Measurements from ENCODE around the gene HOXB9.
A peak's percentile ranks its signal among the peaks of the same experiment; 100 is the strongest.

Gene HOXB9

GRCh38 chr17:48590607-48591161 lies 35.5 kb downstream of the HOXB9 start:
- H3K27ac ChIP-seq (ENCODE audit: low read depth in 2 of 2, low read length in 2 of 2), result peak overlapping the region; percentile 75 to 87
- H3K27me3 ChIP-seq (ENCODE audit: control insufficient read depth in 2 of 2, insufficient read depth in 2 of 2, low read length in 2 of 2), result no peaks in the 10 kb centered on the region
- peaks cover 10 to 18% of the 10 kb centered on the region in 2 donors for H3K36me3 ChIP-seq (ENCODE audit: control insufficient read depth in 2 of 2, insufficient read depth in 2 of 2, low read length in 2 of 2)

GRCh38 chr17:48589831-48590606 lies 36.1 kb downstream of the HOXB9 start, which contains the start of gene HOXB3:
HOXB3 (minus strand) TSS chr17:48590241; CDS start chr17:48552474, 37,767 bp downstream.
- Histone ChIP-seq H3K4me3 (ENCODE audit: low read length in 2 of 2) (peak within 1 kb of the TSS; percentile 40 to 53), H3K36me3 (ENCODE audit: control insufficient read depth in 2 of 2, insufficient read depth in 2 of 2, low read length in 2 of 2) (peaks cover 3 to 13% of the 10 kb centered on the region in 2 donors), H3K9me3 (ENCODE audit: control insufficient read depth in 2 of 2, low read length in 2 of 2) (no peaks in the 10 kb centered on the region), H3K4me1 (ENCODE audit: control insufficient read depth in 2 of 2, insufficient read depth in 2 of 2, low read length in 2 of 2) (peaks cover 19 to 43% of the 10 kb centered on the region in 2 donors), H3K9ac (ENCODE audit: low read depth in 1 of 2, low read length in 2 of 2) (peak within 1 kb of the TSS; percentile 42 to 54), H3K27ac (ENCODE audit: low read depth in 2 of 2, low read length in 2 of 2) (peak within 1 kb of the TSS; percentile 75 to 87), H3K27me3 (ENCODE audit: control insufficient read depth in 2 of 2, insufficient read depth in 2 of 2, low read length in 2 of 2) (no peaks in the 10 kb centered on the region)

More at GRCh38 chr17:48590607-48591161, 35.5 kb downstream of the HOXB9 start:
- H3K9ac ChIP-seq (ENCODE audit: low read depth in 1 of 2, low read length in 2 of 2), result peak overlapping the region; percentile 38 to 54
- H3K4me3 ChIP-seq (ENCODE audit: low read length in 2 of 2), result peak overlapping the region; percentile 7 to 53
- peaks cover 18 to 38% of the 10 kb centered on the region in 2 donors for H3K4me1 ChIP-seq (ENCODE audit: control insufficient read depth in 2 of 2, insufficient read depth in 2 of 2, low read length in 2 of 2)
- no peaks in the 10 kb centered on the region for H3K9me3 ChIP-seq (ENCODE audit: control insufficient read depth in 2 of 2, low read length in 2 of 2)

DNA sequence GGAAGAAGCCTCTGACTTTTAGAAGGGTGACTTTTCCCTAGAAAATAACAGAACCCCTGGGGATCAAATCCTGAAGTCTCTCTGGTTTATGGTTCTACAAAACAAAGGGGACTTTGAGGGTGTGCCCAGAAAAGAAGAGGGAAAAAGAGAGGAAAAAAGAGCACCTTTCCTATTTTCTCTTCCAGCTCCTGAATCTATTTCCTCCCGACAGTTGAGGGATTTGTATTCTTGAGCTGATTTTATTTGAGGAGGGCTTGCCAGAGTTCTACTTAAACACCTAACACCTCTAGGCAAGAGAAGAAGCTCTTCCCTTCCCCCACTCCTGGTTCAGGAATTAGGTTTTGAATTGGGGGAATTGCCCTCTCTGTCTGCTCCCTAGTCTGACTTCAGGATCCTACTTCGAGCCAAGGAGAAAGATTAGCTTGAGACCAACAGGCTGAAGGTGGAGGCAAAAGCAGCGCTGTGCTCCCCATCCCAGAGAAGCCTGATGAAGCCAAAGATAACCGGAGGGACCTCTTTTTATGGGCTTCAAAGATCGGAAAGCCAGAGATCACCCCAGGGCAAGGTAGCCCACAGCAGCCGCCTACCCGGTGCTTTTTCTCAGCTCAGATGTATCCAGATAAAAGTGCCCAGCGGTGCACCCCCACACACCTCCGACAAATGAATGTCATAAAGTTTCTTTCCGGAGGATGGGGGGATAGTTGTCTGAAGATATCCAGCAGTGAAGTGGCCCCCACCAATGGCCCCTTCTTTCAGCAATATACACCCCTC lies 36.9 kb downstream of the HOXB9 start:
- Histone ChIP-seq H3K4me3 (ENCODE audit: low read length in 2 of 2) (peak overlapping the region; percentile 40 to 53), H3K9me3 (ENCODE audit: control insufficient read depth in 2 of 2, low read length in 2 of 2) (no peaks in the 10 kb centered on the region), H3K36me3 (ENCODE audit: control insufficient read depth in 2 of 2, insufficient read depth in 2 of 2, low read length in 2 of 2) (peaks cover 0 to 6% of the 10 kb centered on the region in 2 donors), H3K27me3 (ENCODE audit: control insufficient read depth in 2 of 2, insufficient read depth in 2 of 2, low read length in 2 of 2) (no peaks in the 10 kb centered on the region), H3K9ac (ENCODE audit: low read depth in 1 of 2, low read length in 2 of 2) (peak overlapping the region; percentile 13 to 42), H3K4me1 (ENCODE audit: control insufficient read depth in 2 of 2, insufficient read depth in 2 of 2, low read length in 2 of 2) (peaks cover 19 to 49% of the 10 kb centered on the region in 2 donors), H3K27ac (ENCODE audit: low read depth in 2 of 2, low read length in 2 of 2) (peak overlapping the region; percentile 75 to 87)

GRCh38 chr17:48588528-48588927 lies 37.6 kb downstream of the HOXB9 start:
- peaks cover 0 to 7% of the 10 kb centered on the region in 2 donors for H3K36me3 ChIP-seq (ENCODE audit: control insufficient read depth in 2 of 2, insufficient read depth in 2 of 2, low read length in 2 of 2)
- H3K4me3 ChIP-seq (ENCODE audit: low read length in 2 of 2), result peak overlapping the region in 1 of 2 donors; percentile 53
- no peaks in the 10 kb centered on the region for H3K27me3 ChIP-seq (ENCODE audit: control insufficient read depth in 2 of 2, insufficient read depth in 2 of 2, low read length in 2 of 2)
- no peaks in the 10 kb centered on the region for H3K9me3 ChIP-seq (ENCODE audit: control insufficient read depth in 2 of 2, low read length in 2 of 2)
- H3K27ac ChIP-seq (ENCODE audit: low read depth in 2 of 2, low read length in 2 of 2), result peak overlapping the region; percentile 75 to 87
- H3K9ac ChIP-seq (ENCODE audit: low read depth in 1 of 2, low read length in 2 of 2), result peak overlapping the region; percentile 24 to 42
- H3K4me1 ChIP-seq (ENCODE audit: control insufficient read depth in 2 of 2, insufficient read depth in 2 of 2, low read length in 2 of 2), result peaks cover 19 to 54% of the 10 kb centered on the region in 2 donors

GRCh38 chr17:48588074-48588415 lies 38.1 kb downstream of the HOXB9 start:
- Histone ChIP-seq H3K9ac (ENCODE audit: low read depth in 1 of 2, low read length in 2 of 2) (peak overlapping the region in 1 of 2 donors; percentile 24), H3K4me3 (ENCODE audit: low read length in 2 of 2) (peak overlapping the region; percentile 24 to 53), H3K4me1 (ENCODE audit: control insufficient read depth in 2 of 2, insufficient read depth in 2 of 2, low read length in 2 of 2) (peaks cover 19 to 54% of the 10 kb centered on the region in 2 donors), H3K27me3 (ENCODE audit: control insufficient read depth in 2 of 2, insufficient read depth in 2 of 2, low read length in 2 of 2) (no peaks in the 10 kb centered on the region), H3K27ac (ENCODE audit: low read depth in 2 of 2, low read length in 2 of 2) (peak overlapping the region; percentile 75 to 87), H3K36me3 (ENCODE audit: control insufficient read depth in 2 of 2, insufficient read depth in 2 of 2, low read length in 2 of 2) (peaks cover 0 to 8% of the 10 kb centered on the region in 2 donors), H3K9me3 (ENCODE audit: control insufficient read depth in 2 of 2, low read length in 2 of 2) (no peaks in the 10 kb centered on the region)

- Histone ChIP-seq H3K27me3 (ENCODE audit: control insufficient read depth in 2 of 2, insufficient read depth in 2 of 2, low read length in 2 of 2) (no peaks in the 10 kb centered on the region), H3K36me3 (ENCODE audit: control insufficient read depth in 2 of 2, insufficient read depth in 2 of 2, low read length in 2 of 2) (peaks cover 0 to 6% of the 10 kb centered on the region in 2 donors), H3K4me3 (ENCODE audit: low read length in 2 of 2) (peak overlapping the region; percentile 46 to 83), H3K9me3 (ENCODE audit: control insufficient read depth in 2 of 2, low read length in 2 of 2) (no peaks in the 10 kb centered on the region), H3K9ac (ENCODE audit: low read depth in 1 of 2, low read length in 2 of 2) (peak overlapping the region; percentile 35 to 38), H3K27ac (ENCODE audit: low read depth in 2 of 2, low read length in 2 of 2) (peak overlapping the region; percentile 85 to 87), H3K4me1 (ENCODE audit: control insufficient read depth in 2 of 2, insufficient read depth in 2 of 2, low read length in 2 of 2) (peaks cover 25 to 57% of the 10 kb centered on the region in 2 donors)
Measured at GRCh38 chr17:48587276-48588073, 38.7 kb downstream of the HOXB9 start.

- Histone ChIP-seq H3K4me3 (ENCODE audit: low read length in 2 of 2) (peak overlapping the region; percentile 78 to 83), H3K36me3 (ENCODE audit: control insufficient read depth in 2 of 2, insufficient read depth in 2 of 2, low read length in 2 of 2) (peaks cover 0 to 5% of the 10 kb centered on the region in 2 donors), H3K27ac (ENCODE audit: low read depth in 2 of 2, low read length in 2 of 2) (peak overlapping the region; percentile 85 to 87), H3K9me3 (ENCODE audit: control insufficient read depth in 2 of 2, low read length in 2 of 2) (no peaks in the 10 kb centered on the region), H3K27me3 (ENCODE audit: control insufficient read depth in 2 of 2, insufficient read depth in 2 of 2, low read length in 2 of 2) (no peaks in the 10 kb centered on the region), H3K9ac (ENCODE audit: low read depth in 1 of 2, low read length in 2 of 2) (peak overlapping the region; percentile 74 to 76), H3K4me1 (ENCODE audit: control insufficient read depth in 2 of 2, insufficient read depth in 2 of 2, low read length in 2 of 2) (peaks cover 31 to 57% of the 10 kb centered on the region in 2 donors)
Measured at GRCh38 chr17:48586355-48587258, 39.6 kb downstream of the HOXB9 start.

GRCh38 chr17:48584223-48584741 lies 41.9 kb downstream of the HOXB9 start:
- H3K36me3 ChIP-seq (ENCODE audit: control insufficient read depth in 2 of 2, insufficient read depth in 2 of 2, low read length in 2 of 2), result peaks cover 0 to 3% of the 10 kb centered on the region in 2 donors
- peak overlapping the region in 1 of 2 donors; percentile 72 for H3K27ac ChIP-seq (ENCODE audit: low read depth in 2 of 2, low read length in 2 of 2)
- peaks cover 34 to 56% of the 10 kb centered on the region in 2 donors for H3K4me1 ChIP-seq (ENCODE audit: control insufficient read depth in 2 of 2, insufficient read depth in 2 of 2, low read length in 2 of 2)
- H3K27me3 ChIP-seq (ENCODE audit: control insufficient read depth in 2 of 2, insufficient read depth in 2 of 2, low read length in 2 of 2), result peaks cover 2 to 4% of the 10 kb centered on the region in 2 donors
- H3K9me3 ChIP-seq (ENCODE audit: control insufficient read depth in 2 of 2, low read length in 2 of 2), result no peaks in the 10 kb centered on the region
- no peak overlapping the region for H3K4me3 ChIP-seq (ENCODE audit: low read length in 2 of 2)
- no peak overlapping the region for H3K9ac ChIP-seq (ENCODE audit: low read depth in 1 of 2, low read length in 2 of 2)

All from mucosa of rectum (tissue), 2 donors.